Activated CD8-positive, alpha-beta memory T cell treated with anti-CD3 and anti-CD28 coated beads, Interleukin-2, amount 50 U/mL, for 1 hour (primary cell): ENCODE results near the gene STAT6.

Experiments used
- DNase-seq: peaks from one replicate; pipeline ENCODE4 v3.0.0-alpha.2; 2020; ENCODE audit errors: extremely low read depth

STAT6 gene

GRCh38 chr12:57111031-57111734 lies at the start of gene STAT6:
Gene STAT6 (minus strand): TSS chr12:57111362. CDS start chr12:57108278, 3,084 bp downstream.
- DNase-seq: peak; percentile 82

GRCh38 chr12:57160741-57161140 lies 49.6 kb upstream of the STAT6 start:
- no peak for DNase-seq

- DNase-seq: no peak
Measured at GRCh38 chr12:57160040-57160439, 48.9 kb upstream of the STAT6 start.

- no peak for DNase-seq
Measured at GRCh38 chr12:57159311-57159710, 48.1 kb upstream of the STAT6 start.

GRCh38 chr12:57158665-57159064 lies 47.5 kb upstream of the STAT6 start:
- no peak for DNase-seq

GRCh38 chr12:57158186-57158585 lies 47.0 kb upstream of the STAT6 start:
- no peak for DNase-seq

- DNase-seq: no peak
Measured at GRCh38 chr12:57157588-57158173, 46.5 kb upstream of the STAT6 start.

- DNase-seq: no peak
Measured at GRCh38 chr12:57156701-57157403, 45.7 kb upstream of the STAT6 start.

- DNase-seq: no peak
Measured at GRCh38 chr12:57154804-57155434, 43.8 kb upstream of the STAT6 start.

- no peak for DNase-seq
Measured at GRCh38 chr12:57154076-57154475, 42.9 kb upstream of the STAT6 start.

- DNase-seq: no peak
Measured at GRCh38 chr12:57153415-57153997, 42.3 kb upstream of the STAT6 start.

GRCh38 chr12:57152639-57153038 lies 41.5 kb upstream of the STAT6 start:
- no peak for DNase-seq

GRCh38 chr12:57151741-57152630 lies 40.8 kb upstream of the STAT6 start:
- no peak for DNase-seq

- DNase-seq: no peak
Measured at GRCh38 chr12:57150400-57151000, 39.3 kb upstream of the STAT6 start.

- no peak for DNase-seq
Measured at GRCh38 chr12:57149245-57149900, 38.2 kb upstream of the STAT6 start.

GRCh38 chr12:57148469-57149244 lies 37.5 kb upstream of the STAT6 start:
- no peak for DNase-seq

GRCh38 chr12:57146961-57147944 lies 36.1 kb upstream of the STAT6 start, which contains the start of gene LRP1-AS:
Gene LRP1-AS (minus strand): TSS chr12:57147619.
- no peak for DNase-seq

GRCh38 chr12:57146092-57146491 lies 34.9 kb upstream of the STAT6 start:
- no peak for DNase-seq
